IMR-90 (cell line): ENCODE data around the gene SNX14. TPM values are rescaled to one million over a fixed set of nuclear protein-coding genes. Genes with fewer than 3 reads are reported as not detected.

ENCODE experiments used
- ATAC-seq: fragments of 200-7000 bp; cut with Tn5 transposase; 2 replicates; pipeline ENCODE4 v1.9.1; 2020; ENCODE audit warnings: low read depth, mild to moderate bottlenecking, moderate library complexity
- BruUV-seq: library from RNA; stranded (reverse); fragments of 400-500 nt; replicated peaks from 2 replicates; lab custom pipeline; 2021; lab: Mats Ljungman, UMichigan
- CTCF ChIA-PET: fragments of 300-600 bp; formaldehyde crosslinking; extraction: SDS; loops from one replicate; lab custom pipeline; 2021; ENCODE audit warnings: antibody characterized with exemption; lab: Yijun Ruan, JAX
- POLR2A ChIA-PET: fragments of 300-600 bp; sonication (Branson Sonifier 250); formaldehyde crosslinking; loops from one replicate; lab custom pipeline; 2022; ENCODE audit warnings: antibody characterized with exemption; ENCODE audit not compliant: unreplicated experiment; lab: Charles Lee
- DNase-seq: peaks from one replicate; pipeline ENCODE4 v3.0.0; 2013
- H2AFZ ChIP-seq: replicated peaks from 2 replicates; pipeline ENCODE3; 2013; ENCODE audit warnings: low read length, mild to moderate bottlenecking; ENCODE audit not compliant: poor library complexity
- H2AK5ac ChIP-seq: 2 replicates; pipeline ENCODE4 v1.6.1; 2013; ENCODE audit warnings: low read depth, low read length, inconsistent platforms
- H2AK9ac ChIP-seq: replicated peaks from 2 replicates; pipeline ENCODE3; 2013; ENCODE audit warnings: mild to moderate bottlenecking, low read depth, low read length, moderate library complexity; ENCODE audit not compliant: poor library complexity
- H2BK120ac ChIP-seq: 2 replicates; pipeline ENCODE4 v1.6.1; 2013; ENCODE audit warnings: low read depth, low read length, inconsistent platforms
- H2BK15ac ChIP-seq: 3 replicates; pipeline ENCODE4 v1.6.1; 2013; ENCODE audit warnings: low read depth, low read length, inconsistent platforms
- H2BK20ac ChIP-seq: 2 replicates; pipeline ENCODE4 v1.6.1; 2013; ENCODE audit warnings: low read depth, mild to moderate bottlenecking, inconsistent platforms, low read length, moderate library complexity
- H2BK5ac ChIP-seq: 2 replicates; pipeline ENCODE4 v1.6.1; 2013; ENCODE audit warnings: mild to moderate bottlenecking, low read depth, low read length, inconsistent platforms; ENCODE audit not compliant: poor library complexity, severe bottlenecking
- H3K14ac ChIP-seq: replicated peaks from 2 replicates; pipeline ENCODE4 v1.6.1; 2013; ENCODE audit warnings: low read depth, low read length, inconsistent platforms
- H3K18ac ChIP-seq: 2 replicates; pipeline ENCODE4 v1.6.1; 2013; ENCODE audit warnings: low read depth, low read length, control low read depth
- H3K23ac ChIP-seq: 2 replicates; pipeline ENCODE4 v1.6.1; 2013; ENCODE audit warnings: low read depth, low read length, inconsistent platforms
- H3K27ac ChIP-seq: 2 replicates; pipeline ENCODE4 v1.5.1; 2013; ENCODE audit warnings: mild to moderate bottlenecking, control low read depth, low read length; ENCODE audit not compliant: insufficient read depth
- H3K27me3 ChIP-seq: 2 replicates; pipeline ENCODE4 v1.6.1; 2013; ENCODE audit warnings: low read length; ENCODE audit not compliant: control insufficient read depth, insufficient read depth
- H3K36me3 ChIP-seq: 2 replicates; pipeline ENCODE4 v1.6.1; 2013; ENCODE audit warnings: low read length, mixed read lengths; ENCODE audit not compliant: control insufficient read depth, insufficient read depth
- H3K4ac ChIP-seq: 2 replicates; pipeline ENCODE4 v1.6.1; 2013; ENCODE audit warnings: low read depth, low read length, inconsistent platforms
- H3K4me1 ChIP-seq: 2 replicates; pipeline ENCODE4 v1.6.1; 2013; ENCODE audit warnings: low read length, mixed read lengths; ENCODE audit not compliant: control insufficient read depth, insufficient read depth
- H3K4me2 ChIP-seq: 2 replicates; pipeline ENCODE4 v1.6.1; 2013; ENCODE audit warnings: low read depth, mild to moderate bottlenecking, control low read depth, low read length, moderate library complexity
- H3K4me3 ChIP-seq: 2 replicates; pipeline ENCODE4 v1.5.1; 2013; ENCODE audit warnings: low read depth, mild to moderate bottlenecking, control low read depth, low read length, moderate library complexity; ENCODE audit not compliant: insufficient read depth
- H3K56ac ChIP-seq: 2 replicates; pipeline ENCODE4 v1.6.1; 2013; ENCODE audit warnings: low read length, inconsistent platforms; ENCODE audit not compliant: insufficient read depth; ENCODE audit errors: extremely low read depth
- H3K79me1 ChIP-seq, 2 experiments: 2 replicates each; pipeline ENCODE4 v1.6.1; 2013; ENCODE audit warnings: low read length in 2 of 2, inconsistent platforms in 1 of 2, low read depth in 1 of 2
- H3K9ac ChIP-seq: 2 replicates; pipeline ENCODE4 v1.6.1; 2013; ENCODE audit warnings: low read depth, low read length, control low read depth
- H3K9me1 ChIP-seq: 2 replicates; pipeline ENCODE4 v1.6.1; 2013; ENCODE audit warnings: low read length, inconsistent platforms; ENCODE audit not compliant: insufficient read depth
- H3K9me3 ChIP-seq: 2 replicates; pipeline ENCODE4 v1.6.1; 2013; ENCODE audit warnings: low read length; ENCODE audit not compliant: control insufficient read depth, insufficient read depth
- H4K20me1 ChIP-seq: 2 replicates; pipeline ENCODE4 v1.6.1; 2013; ENCODE audit warnings: low read length, inconsistent platforms; ENCODE audit not compliant: insufficient read depth
- H4K5ac ChIP-seq: 2 replicates; pipeline ENCODE4 v1.6.1; 2013; ENCODE audit warnings: mild to moderate bottlenecking, low read depth, low read length, control low read depth
- H4K8ac ChIP-seq, 2 experiments: 2 replicates each; pipeline ENCODE4 v1.6.1; 2013; ENCODE audit warnings: low read depth in 2 of 2, low read length in 2 of 2, control low read depth in 1 of 2, inconsistent platforms in 1 of 2
- H4K91ac ChIP-seq: 2 replicates; pipeline ENCODE4 v1.6.1; 2013; ENCODE audit warnings: low read depth, low read length, inconsistent platforms; ENCODE audit not compliant: insufficient read depth
- BHLHE40 ChIP-seq: fragments of 150-350 bp; IDR thresholded peaks from 2 replicates; pipeline ENCODE4 v1.6.1; 2016; ENCODE audit warnings: mild to moderate bottlenecking, low read depth, low read length
- CEBPB ChIP-seq: IDR thresholded peaks from 2 replicates; pipeline ENCODE4 v1.6.1; 2012; ENCODE audit warnings: low read depth, low read length, improper control_type of control experiment
- CHD1 ChIP-seq: IDR thresholded peaks from 2 replicates; pipeline ENCODE4 v1.6.1; 2012; ENCODE audit warnings: low read depth, low read length, improper control_type of control experiment
- FOS ChIP-seq: fragments of 150-350 bp; IDR thresholded peaks from 2 replicates; pipeline ENCODE4 v1.6.1; 2016; ENCODE audit warnings: low read depth, low read length
- MAFK ChIP-seq: IDR thresholded peaks from 2 replicates; pipeline ENCODE4 v1.6.1; 2012; ENCODE audit warnings: low read depth, low read length, improper control_type of control experiment
- MAZ ChIP-seq: IDR thresholded peaks from 2 replicates; pipeline ENCODE4 v1.6.1; 2012; ENCODE audit warnings: low read depth, mild to moderate bottlenecking, low read length, improper control_type of control experiment, moderate library complexity, borderline replicate concordance
- MXI1 ChIP-seq: IDR thresholded peaks from 2 replicates; pipeline ENCODE4 v1.6.1; 2012; ENCODE audit warnings: low read depth, mild to moderate bottlenecking, low read length, moderate library complexity, borderline replicate concordance
- NFE2L2 ChIP-seq: fragments of 150-350 bp; IDR thresholded peaks from 2 replicates; pipeline ENCODE4 v1.6.1; 2016; ENCODE audit warnings: low read depth, mild to moderate bottlenecking, low read length
- POLR2A ChIP-seq: IDR thresholded peaks from 2 replicates; pipeline ENCODE4 v1.6.1; 2012; ENCODE audit warnings: mild to moderate bottlenecking, low read depth, low read length
- RAD21 ChIP-seq: IDR thresholded peaks from 2 replicates; pipeline ENCODE4 v1.6.1; 2012; ENCODE audit warnings: low read length, improper control_type of control experiment
- RFX5 ChIP-seq: IDR thresholded peaks from 2 replicates; pipeline ENCODE4 v1.8.0; 2012; ENCODE audit warnings: low read depth, mild to moderate bottlenecking, low read length, moderate library complexity
- SMC3 ChIP-seq: fragments of 150-350 bp; IDR thresholded peaks from 2 replicates; pipeline ENCODE4 v1.6.1; 2016; ENCODE audit warnings: low read depth, mild to moderate bottlenecking, antibody characterized with exemption, low read length, moderate library complexity
- WGBS, 2 experiments: methylation state at CpG; one replicate each; pipeline versions ENCODE4 v1.1.5 to v1.1.7; 2013; ENCODE audit warnings: missing lambda C conversion rate in 2 of 2; ENCODE audit not compliant: insufficient read length in 1 of 2; ENCODE audit errors: extremely low coverage in 2 of 2; 5-methylcytosine and 5-hydroxymethylcytosine counted together
- dilution Hi-C: fragments of 300-500 bp; cut with HindIII; formaldehyde crosslinking; loops from one replicate; pipeline ENCODE4 v1.14.3; 2018; ENCODE audit warnings: low sequenced_read_pairs; ENCODE audit not compliant: unreplicated experiment
- in situ Hi-C: fragments of 300-500 bp; cut with MboI; formaldehyde crosslinking; loops from 3 replicates; pipeline ENCODE4 v1.14.3; 2019; ENCODE audit warnings: low sequenced_read_pairs, inconsistent platforms, mixed read lengths
- intact Hi-C: fragments of 100-400 bp; cut with micrococcal nuclease; formaldehyde crosslinking; loops from 2 replicates; pipeline ENCODE4 v1.10.0; 2022
- polyA plus RNA-seq, 3 experiments: library from polyadenylated mRNA; depleted of rRNA; stranded (reverse); fragments of >200 nt; gene quantifications; 2 replicates each; pipeline ENCODE4 v1.2.3, GENCODE V29; 2012; ENCODE audit warnings: low replicate concordance in 1 of 3
- total RNA-seq: library from RNA; depleted of rRNA; stranded (reverse); fragments of >200 nt; gene quantifications from 2 replicates; pipeline ENCODE4 v1.2.3, GENCODE V29; 2012
- TF ChIP-seq, protein P1 (sequence below): fragments of 150-350 bp; IDR thresholded peaks from 2 replicates; pipeline ENCODE4 v1.6.1; 2017; ENCODE audit warnings: mild to moderate bottlenecking, antibody characterized with exemption, low read length, low read depth
- TF ChIP-seq, protein P2 (sequence below): fragments of 150-350 bp; IDR thresholded peaks from 2 replicates; pipeline ENCODE4 v1.6.1; 2016; ENCODE audit warnings: low read depth, mild to moderate bottlenecking, low read length, moderate library complexity, borderline replicate concordance

SNX14 gene
- total and polyA plus RNA-seq, 2 of the 4 experiments (the other 2 are of a cell fraction), result 39.9 to 61.8 TPM

DNA sequence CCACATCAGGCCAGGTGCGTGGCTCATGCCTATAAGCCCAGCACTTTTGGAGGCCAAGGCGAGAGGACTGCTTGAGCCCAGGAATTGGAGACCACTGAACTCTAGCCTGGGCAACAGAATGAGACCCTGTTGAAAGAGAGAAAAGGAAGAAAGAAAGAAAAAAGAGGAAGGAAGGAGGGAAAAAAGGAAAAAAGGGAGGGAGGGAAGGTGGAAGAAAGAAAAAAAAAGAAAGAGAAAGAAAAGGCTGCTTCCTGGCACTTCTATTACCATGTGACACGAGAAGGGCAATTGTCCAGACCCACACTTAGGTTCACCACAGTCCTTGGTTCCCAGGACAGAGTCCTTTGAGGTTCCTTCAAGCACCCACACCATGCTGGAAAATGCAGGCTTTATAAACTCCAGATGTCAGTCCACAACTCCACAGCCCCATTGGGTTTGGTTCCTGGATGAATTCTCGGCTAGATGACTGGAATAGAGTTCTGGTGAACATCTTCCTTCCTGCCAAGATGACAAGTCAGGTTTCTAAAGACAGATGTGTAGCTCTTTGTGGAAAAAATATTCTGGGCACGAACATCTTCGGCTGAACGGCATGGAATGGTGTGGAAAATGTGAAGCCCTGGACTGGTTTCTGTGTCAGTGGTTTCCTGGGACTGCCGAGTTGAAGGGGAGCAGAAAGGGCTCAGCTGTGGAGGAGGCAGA is 111.3 kb downstream of the SNX14 start (continued):
- TF ChIP-seq RFX5 (no peak), NFE2L2 (no peak)

DNA sequence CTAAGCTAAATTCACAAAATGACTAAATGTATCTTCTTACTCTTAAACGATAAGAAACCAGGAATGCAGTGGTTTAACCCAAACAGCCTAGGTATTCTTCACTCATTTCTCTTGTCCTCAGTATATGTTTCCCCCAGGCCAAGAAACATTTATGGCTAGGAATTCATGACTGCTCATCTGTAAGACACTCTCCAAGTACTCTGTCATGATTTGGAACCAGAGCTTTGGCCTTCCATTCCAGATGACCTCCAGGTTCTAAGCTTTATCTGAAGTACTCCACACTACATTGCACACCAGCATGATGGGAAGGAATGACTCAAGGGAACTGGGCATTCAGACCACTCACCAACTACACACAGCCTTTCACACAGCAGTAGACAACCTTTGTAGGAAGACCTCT is 114.5 kb downstream of the SNX14 start:
- no peaks in the 10 kb centered on the region for H3K27me3 ChIP-seq
- H2BK120ac ChIP-seq, result no peak overlapping the region
- H3K9ac ChIP-seq, result no peak overlapping the region
- in situ Hi-C loops, result no loop called here
- WGBS, 2 experiments, result no CpG with 5 or more reads among the region's 1 CpG
- H2AK5ac ChIP-seq, result no peak overlapping the region
- H2BK15ac ChIP-seq, result no peak overlapping the region
- H3K4ac ChIP-seq, result no peak overlapping the region
- H4K8ac ChIP-seq, result no peak overlapping the region; a peak in 1 of 4 replicates
- H2BK20ac ChIP-seq, result no peak overlapping the region
- no peak overlapping the region for H3K4me3 ChIP-seq
- intact Hi-C loops, result no loop called here
- ChIA-PET CTCF (interaction anchor here (1.3 kb wide), 1 partner anchor 124 kb away, joined by 4 read pairs; no protein-coding TSS in a partner anchor), POLR2A (no interaction called here)
- peak overlapping the region; percentile 20; the same call in 1 of the 2 replicates for H3K14ac ChIP-seq
- no peak overlapping the region for H2AFZ ChIP-seq
- no peak overlapping the region for H4K5ac ChIP-seq
- H2BK5ac ChIP-seq, result no peak overlapping the region
- no peak overlapping the region for H4K91ac ChIP-seq
- H3K9me1 ChIP-seq, result peaks cover 13% of the 10 kb centered on the region
- H4K20me1 ChIP-seq, result no peaks in the 10 kb centered on the region
- H3K56ac ChIP-seq, result no peak overlapping the region
- DNase-seq (peak; percentile 49), ATAC-seq (no peak)
- no peak overlapping the region for H3K27ac ChIP-seq
- H3K36me3 ChIP-seq, result peaks cover 25% of the 10 kb centered on the region
- TF ChIP-seq SMC3, result no peak
- TF ChIP-seq, protein P1, sequence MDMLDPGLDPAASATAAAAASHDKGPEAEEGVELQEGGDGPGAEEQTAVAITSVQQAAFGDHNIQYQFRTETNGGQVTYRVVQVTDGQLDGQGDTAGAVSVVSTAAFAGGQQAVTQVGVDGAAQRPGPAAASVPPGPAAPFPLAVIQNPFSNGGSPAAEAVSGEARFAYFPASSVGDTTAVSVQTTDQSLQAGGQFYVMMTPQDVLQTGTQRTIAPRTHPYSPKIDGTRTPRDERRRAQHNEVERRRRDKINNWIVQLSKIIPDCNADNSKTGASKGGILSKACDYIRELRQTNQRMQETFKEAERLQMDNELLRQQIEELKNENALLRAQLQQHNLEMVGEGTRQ, result no peak
- TF ChIP-seq, protein P2, sequence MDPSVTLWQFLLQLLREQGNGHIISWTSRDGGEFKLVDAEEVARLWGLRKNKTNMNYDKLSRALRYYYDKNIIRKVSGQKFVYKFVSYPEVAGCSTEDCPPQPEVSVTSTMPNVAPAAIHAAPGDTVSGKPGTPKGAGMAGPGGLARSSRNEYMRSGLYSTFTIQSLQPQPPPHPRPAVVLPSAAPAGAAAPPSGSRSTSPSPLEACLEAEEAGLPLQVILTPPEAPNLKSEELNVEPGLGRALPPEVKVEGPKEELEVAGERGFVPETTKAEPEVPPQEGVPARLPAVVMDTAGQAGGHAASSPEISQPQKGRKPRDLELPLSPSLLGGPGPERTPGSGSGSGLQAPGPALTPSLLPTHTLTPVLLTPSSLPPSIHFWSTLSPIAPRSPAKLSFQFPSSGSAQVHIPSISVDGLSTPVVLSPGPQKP, result no peak
- TF ChIP-seq BHLHE40, result no peak
- no peak for TF ChIP-seq POLR2A
- no peak for TF ChIP-seq NFE2L2
- TF ChIP-seq MAFK, result no peak
- TF ChIP-seq MAZ, result no peak
- no peak for TF ChIP-seq CEBPB
- TF ChIP-seq RAD21, result no peak
- TF ChIP-seq MXI1, result no peak
- TF ChIP-seq FOS, result no peak
- TF ChIP-seq RFX5, result no peak
- no peak for TF ChIP-seq CHD1
- dilution Hi-C loops, result no loop called here
- no peak overlapping the region for H2AK9ac ChIP-seq
- H3K4me1 ChIP-seq, result peaks cover 6% of the 10 kb centered on the region; the same call in 1 of the 2 replicates
- H3K79me1 ChIP-seq, result peaks cover 30 to 74% of the 10 kb centered on the region in 2 experiments
- no peaks in the 10 kb centered on the region; the same call in 1 of the 2 replicates for H3K9me3 ChIP-seq
- BruUV-seq, result no TSS peak
- H3K23ac ChIP-seq, result 0 out of 2 replicates have a peak overlapping the region, but pooled peaks have one; percentile 22
- peak overlapping the region; percentile 51; the same call in 1 of the 2 replicates for H3K18ac ChIP-seq
- no peak overlapping the region for H3K4me2 ChIP-seq
